VCaP (cell line): ENCODE data around the gene MAP4K4.

ENCODE experiments used
- H3K27ac ChIP-seq: fragments of 450-650 bp; 2 replicates; pipeline ENCODE4 v1.5.1; 2017
- CTCF ChIP-seq: fragments of 450-650 bp; conservative IDR thresholded peaks from 2 replicates; pipeline ENCODE4 v1.5.1; 2017; ENCODE audit warnings: mild to moderate bottlenecking, moderate library complexity

The MAP4K4 gene

GRCh38 chr2:101826716-101827115 is 129.2 kb downstream of the MAP4K4 start:
- peak overlapping the region; percentile 78; the same call in 1 of the 2 replicates for H3K27ac ChIP-seq
- TF ChIP-seq CTCF: no peak

GRCh38 chr2:101827246-101827645 is 129.7 kb downstream of the MAP4K4 start:
- TF ChIP-seq CTCF: no peak
- H3K27ac ChIP-seq: peak overlapping the region; percentile 78

GRCh38 chr2:101828257-101828656 is 130.8 kb downstream of the MAP4K4 start:
- peak overlapping the region; percentile 78 for H3K27ac ChIP-seq

GRCh38 chr2:101828673-101829334 is 131.3 kb downstream of the MAP4K4 start:
- TF ChIP-seq CTCF: no peak
- H3K27ac ChIP-seq: peak overlapping the region; percentile 78

More at GRCh38 chr2:101828257-101828656, 130.8 kb downstream of the MAP4K4 start:
- no peak for TF ChIP-seq CTCF

- H3K27ac ChIP-seq: peak overlapping the region; percentile 78
- no peak for TF ChIP-seq CTCF
Measured at GRCh38 chr2:101829429-101829828, 131.9 kb downstream of the MAP4K4 start.

GRCh38 chr2:101830146-101830545 is 132.6 kb downstream of the MAP4K4 start:
- TF ChIP-seq CTCF: no peak
- H3K27ac ChIP-seq: peak overlapping the region; percentile 78

GRCh38 chr2:101830555-101830954 is 133.0 kb downstream of the MAP4K4 start:
- peak overlapping the region; percentile 78 for H3K27ac ChIP-seq
- TF ChIP-seq CTCF: no peak
